ENCODE measurements around the gene ITGB8. TPM values are rescaled to one million over a fixed set of nuclear protein-coding genes. Genes with fewer than 3 reads are reported as not detected.

The ITGB8 gene
- polyA plus RNA-seq, 4 donors: 39.7 to 48.5 (median 42.2) TPM

DNA sequence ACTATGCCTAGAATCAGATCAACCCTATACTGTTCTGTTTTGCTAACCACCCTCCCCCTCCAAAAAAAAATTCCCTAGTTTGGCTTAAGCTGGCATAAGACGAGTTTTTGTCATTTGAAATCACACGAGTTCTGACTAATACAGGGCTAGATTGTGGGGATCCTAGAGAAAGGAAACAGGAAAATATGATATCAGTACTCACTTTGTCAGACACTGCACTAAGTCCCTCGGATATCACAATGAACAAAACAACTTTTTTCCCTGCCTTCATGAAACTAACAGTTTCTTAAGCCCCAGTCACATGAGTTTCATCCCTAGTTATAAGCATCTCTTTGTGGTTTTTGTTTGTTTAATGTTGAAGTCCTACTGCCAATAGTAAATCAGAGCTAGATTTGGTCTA is 118.5 kb downstream of the ITGB8 start:
- no peak for DNase-seq (ENCODE audit: low read depth in 4 of 4, low spot score in 3 of 4)

DNA sequence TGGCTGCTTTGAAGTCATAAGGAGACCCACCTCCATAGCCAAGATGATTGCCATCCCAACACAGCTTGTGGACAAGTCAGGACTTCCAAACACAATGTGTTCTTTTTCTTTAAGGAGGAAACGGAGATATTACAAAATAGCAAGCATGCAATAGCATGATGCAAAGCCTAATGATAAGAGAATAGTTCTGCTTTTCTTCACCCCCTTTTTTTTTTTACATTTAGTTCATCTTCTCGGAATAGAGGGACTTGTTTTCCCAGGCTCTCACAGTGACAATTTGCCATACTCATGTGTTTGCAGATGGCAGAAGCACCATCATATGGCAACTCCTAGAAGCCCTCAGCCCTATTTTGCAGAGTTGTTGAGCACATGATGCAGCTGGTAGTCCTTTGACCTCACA is 119.8 kb downstream of the ITGB8 start:
- DNase-seq (ENCODE audit: low read depth in 4 of 4, low spot score in 3 of 4): no peak

DNA sequence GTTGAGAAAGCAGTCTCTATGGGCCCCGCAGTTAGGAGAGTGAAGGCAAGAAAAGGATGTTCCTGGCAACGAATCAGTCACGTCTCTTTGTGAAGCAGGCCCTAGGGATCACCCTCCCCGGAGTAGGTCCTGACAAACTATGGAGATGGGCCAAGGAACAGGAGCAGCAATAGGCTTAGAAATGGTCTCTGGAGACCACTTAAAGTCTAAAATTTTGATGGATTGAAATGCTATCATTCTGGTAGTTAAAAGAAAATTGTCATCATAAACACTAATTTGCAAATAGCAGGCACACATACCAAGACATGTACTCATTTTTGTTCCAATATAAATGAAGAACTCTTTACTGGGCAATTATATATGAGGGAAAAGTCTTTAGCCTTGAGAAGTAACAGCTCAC is 123.5 kb downstream of the ITGB8 start:
- DNase-seq (ENCODE audit: low read depth in 4 of 4, low spot score in 3 of 4): no peak

DNA sequence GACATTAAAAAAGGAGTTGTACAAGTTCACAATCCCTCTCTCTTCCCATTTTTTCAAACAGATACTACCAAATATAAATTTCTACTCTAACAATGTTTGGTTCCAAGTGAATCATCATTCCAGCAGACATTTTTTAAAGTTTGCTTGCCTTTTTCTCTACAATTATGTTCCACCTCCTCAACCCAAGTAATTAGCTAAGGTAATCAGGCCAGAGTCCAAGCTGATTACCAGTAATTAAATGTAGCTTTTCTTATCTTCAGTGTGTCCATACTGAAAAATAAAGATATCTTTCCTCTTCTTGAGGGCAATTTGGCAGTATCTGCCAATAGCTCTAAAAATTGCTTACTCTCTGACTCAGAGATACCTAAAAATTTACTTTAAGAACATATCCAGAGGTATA is 126.0 kb downstream of the ITGB8 start:
- no peak for DNase-seq (ENCODE audit: low read depth in 4 of 4, low spot score in 3 of 4)

DNA sequence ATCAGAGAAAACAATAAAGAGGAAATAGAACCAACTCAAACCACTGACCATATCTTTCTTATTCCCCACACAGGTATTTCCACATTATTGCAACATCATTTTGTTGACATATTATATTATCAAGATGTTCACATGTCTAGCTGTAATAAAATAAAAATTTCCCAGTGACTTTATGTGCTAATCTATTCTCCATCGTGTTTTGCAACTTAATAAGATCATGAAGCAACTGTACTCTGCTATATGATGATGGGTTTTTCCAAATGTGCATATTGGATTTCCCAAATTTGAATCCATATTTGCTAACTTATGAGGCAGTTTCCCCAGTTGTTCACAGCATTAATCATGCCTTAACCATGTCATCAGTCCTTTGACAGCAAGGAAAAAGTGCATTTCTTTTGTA is 127.8 kb downstream of the ITGB8 start:
- no peak for DNase-seq (ENCODE audit: low read depth in 4 of 4, low spot score in 3 of 4)

DNA sequence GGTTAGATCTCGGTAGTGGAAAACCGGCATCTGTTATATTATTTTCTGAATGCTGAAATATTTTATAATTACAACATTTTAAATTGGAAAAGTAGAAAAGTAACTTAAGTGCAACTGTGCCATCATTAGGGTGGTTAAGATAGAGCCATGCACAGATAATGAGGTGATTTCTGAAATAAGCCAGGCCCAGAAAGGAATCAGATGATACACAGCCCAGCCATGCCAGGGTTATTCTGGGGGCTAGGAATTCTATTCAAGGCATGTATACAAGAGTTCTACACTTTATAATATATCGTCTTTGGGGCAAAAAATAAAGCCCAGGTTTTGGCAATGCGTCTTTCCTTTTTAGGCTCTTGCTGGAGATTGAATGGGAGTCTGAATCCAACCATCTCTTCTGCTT is 128.7 kb downstream of the ITGB8 start:
- no peak for DNase-seq (ENCODE audit: low read depth in 4 of 4, low spot score in 3 of 4)

DNA sequence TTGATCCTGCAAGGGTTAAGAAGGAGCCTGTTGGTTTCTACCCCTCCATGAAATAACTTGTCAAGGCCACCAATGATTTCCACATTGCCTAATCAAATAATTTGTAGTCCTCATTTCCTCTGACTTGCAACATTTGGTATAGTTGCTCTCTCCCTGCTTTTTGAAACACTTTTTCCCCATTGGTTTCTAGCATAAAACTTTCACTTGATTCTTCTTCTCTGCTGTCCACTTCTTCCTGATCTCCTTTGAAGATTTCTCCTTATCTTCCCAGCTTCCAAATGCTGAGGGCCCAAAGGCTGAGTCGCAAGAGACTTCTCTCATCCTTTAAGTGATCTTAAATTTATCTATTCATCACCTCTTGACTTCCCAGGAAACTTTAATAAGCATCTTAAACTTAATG is 134.2 kb downstream of the ITGB8 start:
- DNase-seq (ENCODE audit: low read depth in 4 of 4, low spot score in 3 of 4): no peak

Other genes starting within 250 kb of the ITGB8 start
- 10 to 100 TPM in 3 of 4 donors, 1 to 10 TPM in 1; 8.6 to 11.2 (median 10.4) TPM for gene MACC1, start 113.5 kb upstream of the ITGB8 start, polyA plus RNA-seq (ENCODE audit: insufficient read length in 4 of 4)

Measured in right renal pelvis (tissue), 4 donors.